GM23338 (cell line): ENCODE data around the gene PIK3AP1. TPM values are rescaled to one million over a fixed set of nuclear protein-coding genes. Genes with fewer than 3 reads are reported as not detected.

Source experiments
- ATAC-seq: fragments of 200-7000 bp; cut with Tn5 transposase; 3 replicates; pipeline ENCODE4 v1.9.1; 2020
- DNase-seq: peaks from one replicate; pipeline ENCODE4 v3.0.0-alpha.2; 2015; ENCODE audit warnings: low spot score
- H2AFZ ChIP-seq: fragments of 200-600 bp; sonication (generic); 2 replicates; pipeline ENCODE4 v1.8.0; 2016; ENCODE audit warnings: antibody characterized with exemption, mild to moderate bottlenecking, moderate library complexity
- H3F3A ChIP-seq: fragments of 200-600 bp; sonication (generic); replicated peaks from 2 replicates; pipeline ENCODE4 v1.8.0; 2017; ENCODE audit warnings: antibody characterized with exemption, mixed run types, low read depth
- H3K27ac ChIP-seq: fragments of 200-600 bp; sonication (generic); 2 replicates; pipeline ENCODE4 v1.6.1; 2016; ENCODE audit warnings: low read depth
- H3K27me3 ChIP-seq: fragments of 200-600 bp; sonication (generic); 2 replicates; pipeline ENCODE4 v1.8.0; 2016; ENCODE audit warnings: mild to moderate bottlenecking, mixed run types, moderate library complexity; ENCODE audit not compliant: insufficient read depth
- H3K36me3 ChIP-seq: fragments of 200-600 bp; sonication (generic); 2 replicates; pipeline ENCODE4 v1.8.0; 2016; ENCODE audit warnings: mild to moderate bottlenecking; ENCODE audit not compliant: insufficient read depth
- H3K4me1 ChIP-seq: fragments of 200-600 bp; sonication (generic); 2 replicates; pipeline ENCODE4 v1.8.0; 2016; ENCODE audit warnings: mild to moderate bottlenecking, moderate library complexity; ENCODE audit not compliant: insufficient read depth
- H3K4me2 ChIP-seq: fragments of 200-600 bp; sonication (generic); 2 replicates; pipeline ENCODE4 v1.7.1; 2017; ENCODE audit warnings: mixed run types
- H3K4me3 ChIP-seq: fragments of 200-600 bp; sonication (generic); 2 replicates; pipeline ENCODE4 v1.6.1; 2016; ENCODE audit warnings: mixed run types
- H3K79me2 ChIP-seq: fragments of 200-600 bp; sonication (generic); replicated peaks from 2 replicates; pipeline ENCODE4 v1.8.0; 2017; ENCODE audit warnings: mild to moderate bottlenecking; ENCODE audit not compliant: insufficient read depth
- H3K9me2 ChIP-seq: fragments of 200-600 bp; sonication (generic); 2 replicates; pipeline ENCODE4 v1.8.0; 2017; ENCODE audit not compliant: insufficient read depth
- H4K20me1 ChIP-seq: fragments of 200-600 bp; sonication (generic); replicated peaks from 2 replicates; pipeline ENCODE4 v1.8.0; 2017; ENCODE audit warnings: mild to moderate bottlenecking; ENCODE audit not compliant: insufficient read depth
- H3K27ac Mint-ChIP-seq: 2 replicates; pipeline ENCODE4 v1.8.0; 2020; ENCODE audit warnings: inconsistent platforms, mild to moderate bottlenecking, moderate library complexity, mixed read lengths
- H3K27me3 Mint-ChIP-seq: 3 replicates; pipeline ENCODE4 v1.8.0; 2022; ENCODE audit warnings: low read depth, mild to moderate bottlenecking, moderate library complexity, mixed read lengths, inconsistent platforms; ENCODE audit not compliant: insufficient read depth, poor library complexity
- H3K36me3 Mint-ChIP-seq: 3 replicates; pipeline ENCODE4 v1.8.0; 2021; ENCODE audit warnings: low read depth, mild to moderate bottlenecking, inconsistent platforms, moderate library complexity, mixed read lengths
- H3K4me1 Mint-ChIP-seq: 3 replicates; pipeline ENCODE4 v1.8.0; 2020; ENCODE audit warnings: mild to moderate bottlenecking, inconsistent platforms, mixed read lengths
- H3K4me3 Mint-ChIP-seq: 3 replicates; pipeline ENCODE4 v1.8.0; 2021; ENCODE audit warnings: moderate library complexity, mild to moderate bottlenecking, inconsistent platforms, mixed read lengths
- H3K9me3 Mint-ChIP-seq: 3 replicates; pipeline ENCODE4 v1.8.0; 2020; ENCODE audit warnings: moderate library complexity, mild to moderate bottlenecking, inconsistent platforms, mixed read lengths
- CTCF ChIP-seq, 2 experiments: fragments of 200-600 bp in 1 of 2; sonication (generic) in 1 of 2; conservative IDR thresholded peaks; 2 replicates each; pipeline versions ENCODE4 v1.5.1 to v1.6.1; 2016 to 2017; ENCODE audit warnings: antibody characterized with exemption in 2 of 2, low read depth in 2 of 2, mild to moderate bottlenecking in 2 of 2, moderate library complexity in 1 of 2
- EZH2phosphoT487 ChIP-seq: fragments of 200-600 bp; sonication (generic); IDR thresholded peaks from one replicate; pipeline ENCODE4 v1.8.1; 2018; ENCODE audit warnings: antibody characterized with exemption; ENCODE audit not compliant: unreplicated experiment
- JUNB ChIP-seq: IDR thresholded peaks from one replicate; pipeline ENCODE4 v1.6.1; 2016; ENCODE audit warnings: antibody characterized with exemption; ENCODE audit not compliant: unreplicated experiment
- NANOG ChIP-seq: IDR thresholded peaks from 2 replicates; pipeline ENCODE4 v1.6.1; 2016; ENCODE audit warnings: antibody characterized with exemption, borderline replicate concordance
- POLR2AphosphoS5 ChIP-seq: IDR thresholded peaks from 2 replicates; pipeline ENCODE4 v1.6.1; 2016; ENCODE audit warnings: antibody characterized with exemption, low read depth
- STAT1 ChIP-seq: IDR thresholded peaks from one replicate; pipeline ENCODE4 v1.6.1; 2016; ENCODE audit warnings: antibody characterized with exemption; ENCODE audit not compliant: unreplicated experiment
- ZNF114 ChIP-seq: fragments of 250-450 bp; sonication (Bioruptor Pico); IDR thresholded peaks from 2 replicates; pipeline ENCODE4 v1.5.0; 2020; ENCODE audit warnings: mild to moderate bottlenecking, moderate library complexity
- ZNF331 ChIP-seq: fragments of 250-450 bp; sonication (Bioruptor Pico); IDR thresholded peaks from 2 replicates; pipeline ENCODE4 v1.5.0; 2020; ENCODE audit warnings: low read depth, mild to moderate bottlenecking, moderate library complexity
- ZNF462 ChIP-seq: fragments of 250-450 bp; sonication (Bioruptor Pico); IDR thresholded peaks from 2 replicates; pipeline ENCODE4 v1.5.0; 2020; ENCODE audit warnings: mild to moderate bottlenecking, moderate library complexity
- polyA plus RNA-seq: library from polyadenylated mRNA; unstranded; fragments of >200 nt; fragmentation: Nextera tagmentation; extraction: Ambion mirVana; gene quantifications from 2 replicates; pipeline ENCODE4 v1.2.1, GENCODE V29; 2016
- total RNA-seq: library from RNA; depleted of rRNA; stranded (reverse); fragments of >200 nt; shearing (Covaris generic); gene quantifications from 2 replicates; pipeline ENCODE4 v1.2.3, GENCODE V29; 2014
- TF ChIP-seq, protein P1 (sequence below): IDR thresholded peaks from one replicate; pipeline ENCODE4 v1.6.1; 2018; ENCODE audit warnings: antibody characterized with exemption; ENCODE audit not compliant: unreplicated experiment
- TF ChIP-seq, protein P2 (sequence below): IDR thresholded peaks from 2 replicates; pipeline ENCODE4 v1.6.1; 2016; ENCODE audit warnings: antibody characterized with exemption

Gene PIK3AP1
- total and polyA plus RNA-seq, 2 experiments from 2014 or later: 0.65 to 2.3 TPM

DNA sequence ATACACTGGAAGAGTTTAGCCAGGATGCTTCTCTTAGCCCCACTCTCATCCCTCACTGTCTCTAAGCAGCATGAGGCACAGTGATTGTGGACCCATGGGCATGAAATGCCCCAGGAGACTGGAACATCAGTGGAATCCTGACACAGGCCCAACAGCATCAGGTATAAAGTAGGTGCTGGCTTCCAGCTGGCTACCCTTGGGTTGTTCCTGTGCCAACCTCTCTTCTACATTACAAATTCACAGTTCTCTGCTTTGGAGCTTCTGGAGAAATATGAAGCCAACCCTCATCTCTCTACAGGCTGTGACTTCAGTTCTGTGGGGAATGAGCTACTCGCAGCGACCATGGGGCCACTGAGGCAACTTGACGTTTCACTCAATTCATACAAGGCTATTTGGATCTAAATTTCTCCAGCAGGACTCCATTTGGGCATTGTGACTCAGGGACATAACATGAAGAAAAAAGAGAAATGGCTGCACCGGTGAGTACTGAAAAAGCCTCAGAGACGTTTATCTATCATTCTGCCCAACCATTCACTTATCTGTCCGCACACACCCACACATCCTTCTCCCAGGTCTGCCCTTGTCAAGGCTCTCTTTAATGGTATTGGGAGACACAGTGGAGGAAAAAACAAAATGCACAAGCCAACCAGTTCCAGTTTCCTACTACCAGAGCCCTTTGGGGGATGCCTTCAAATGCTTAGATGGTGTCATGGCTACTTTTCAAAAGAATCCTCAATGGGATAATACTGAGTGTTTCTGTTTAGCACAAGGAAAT is 98.1 kb downstream of the PIK3AP1 start:
- Histone ChIP-seq H3K4me2 (no peak overlapping the region), H2AFZ (no peak overlapping the region), H3K79me2 (no peaks in the 10 kb centered on the region), H3F3A (no peaks in the 10 kb centered on the region), H3K27ac (no peak overlapping the region), H3K4me1 (no peaks in the 10 kb centered on the region), H3K9me2 (no peaks in the 10 kb centered on the region), H3K4me3 (no peak overlapping the region), H3K36me3 (no peaks in the 10 kb centered on the region), H3K27me3 (no peaks in the 10 kb centered on the region), H4K20me1 (peaks cover 3% of the 10 kb centered on the region; the same call in 1 of the 2 replicates)
- H3K27ac Mint-ChIP-seq: no peak overlapping the region
- no peaks in the 10 kb centered on the region for H3K4me1 Mint-ChIP-seq
- H3K9me3 Mint-ChIP-seq: no peaks in the 10 kb centered on the region
- no peak for TF ChIP-seq ZNF331 (CRISPR knock-in tag)
- no peak for TF ChIP-seq CTCF (conservative IDR thresholded peaks at IDR 0.05; ENCODE audit: low read depth in 2 of 2)
- TF ChIP-seq ZNF462: no peak
- no peak for TF ChIP-seq ZNF114
- TF ChIP-seq, protein P1, sequence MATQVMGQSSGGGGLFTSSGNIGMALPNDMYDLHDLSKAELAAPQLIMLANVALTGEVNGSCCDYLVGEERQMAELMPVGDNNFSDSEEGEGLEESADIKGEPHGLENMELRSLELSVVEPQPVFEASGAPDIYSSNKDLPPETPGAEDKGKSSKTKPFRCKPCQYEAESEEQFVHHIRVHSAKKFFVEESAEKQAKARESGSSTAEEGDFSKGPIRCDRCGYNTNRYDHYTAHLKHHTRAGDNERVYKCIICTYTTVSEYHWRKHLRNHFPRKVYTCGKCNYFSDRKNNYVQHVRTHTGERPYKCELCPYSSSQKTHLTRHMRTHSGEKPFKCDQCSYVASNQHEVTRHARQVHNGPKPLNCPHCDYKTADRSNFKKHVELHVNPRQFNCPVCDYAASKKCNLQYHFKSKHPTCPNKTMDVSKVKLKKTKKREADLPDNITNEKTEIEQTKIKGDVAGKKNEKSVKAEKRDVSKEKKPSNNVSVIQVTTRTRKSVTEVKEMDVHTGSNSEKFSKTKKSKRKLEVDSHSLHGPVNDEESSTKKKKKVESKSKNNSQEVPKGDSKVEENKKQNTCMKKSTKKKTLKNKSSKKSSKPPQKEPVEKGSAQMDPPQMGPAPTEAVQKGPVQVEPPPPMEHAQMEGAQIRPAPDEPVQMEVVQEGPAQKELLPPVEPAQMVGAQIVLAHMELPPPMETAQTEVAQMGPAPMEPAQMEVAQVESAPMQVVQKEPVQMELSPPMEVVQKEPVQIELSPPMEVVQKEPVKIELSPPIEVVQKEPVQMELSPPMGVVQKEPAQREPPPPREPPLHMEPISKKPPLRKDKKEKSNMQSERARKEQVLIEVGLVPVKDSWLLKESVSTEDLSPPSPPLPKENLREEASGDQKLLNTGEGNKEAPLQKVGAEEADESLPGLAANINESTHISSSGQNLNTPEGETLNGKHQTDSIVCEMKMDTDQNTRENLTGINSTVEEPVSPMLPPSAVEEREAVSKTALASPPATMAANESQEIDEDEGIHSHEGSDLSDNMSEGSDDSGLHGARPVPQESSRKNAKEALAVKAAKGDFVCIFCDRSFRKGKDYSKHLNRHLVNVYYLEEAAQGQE: no peak
- TF ChIP-seq NANOG: no peak
- no peak for TF ChIP-seq POLR2AphosphoS5
- no peak for TF ChIP-seq EZH2phosphoT487
- no peak for TF ChIP-seq JUNB
- TF ChIP-seq, protein P2, sequence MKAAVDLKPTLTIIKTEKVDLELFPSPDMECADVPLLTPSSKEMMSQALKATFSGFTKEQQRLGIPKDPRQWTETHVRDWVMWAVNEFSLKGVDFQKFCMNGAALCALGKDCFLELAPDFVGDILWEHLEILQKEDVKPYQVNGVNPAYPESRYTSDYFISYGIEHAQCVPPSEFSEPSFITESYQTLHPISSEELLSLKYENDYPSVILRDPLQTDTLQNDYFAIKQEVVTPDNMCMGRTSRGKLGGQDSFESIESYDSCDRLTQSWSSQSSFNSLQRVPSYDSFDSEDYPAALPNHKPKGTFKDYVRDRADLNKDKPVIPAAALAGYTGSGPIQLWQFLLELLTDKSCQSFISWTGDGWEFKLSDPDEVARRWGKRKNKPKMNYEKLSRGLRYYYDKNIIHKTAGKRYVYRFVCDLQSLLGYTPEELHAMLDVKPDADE: no peak
- no peak for TF ChIP-seq STAT1
- DNase-seq: no peak
- no peak for ATAC-seq
- no peak overlapping the region for H3K4me3 Mint-ChIP-seq
- H3K27me3 Mint-ChIP-seq: peaks cover 4% of the 10 kb centered on the region
- no peaks in the 10 kb centered on the region for H3K36me3 Mint-ChIP-seq
